Keratinocyte (primary cell): Measurements from ENCODE around the gene TNIP1. TPM values are rescaled to one million over a fixed set of nuclear protein-coding genes. Genes with fewer than 3 reads are reported as not detected.

Source experiments
- DNase-seq: peaks from one replicate; pipeline ENCODE4 v3.0.0-alpha.2; 2011; ENCODE audit warnings: low read depth, missing footprints, low spot score
- FAIRE-seq: peaks from 2 replicates; lab custom pipeline; 2011; peaks lifted over from hg19 to GRCh38; lab: Jason Lieb, UNC
- H2AFZ ChIP-seq: 2 replicates; pipeline ENCODE4 v1.6.0; 2012; ENCODE audit warnings: low read length, control low read depth, inconsistent platforms; ENCODE audit not compliant: control insufficient read depth
- H3K27ac ChIP-seq: 2 replicates; pipeline ENCODE4 v1.5.1; 2011; ENCODE audit warnings: low read length; ENCODE audit not compliant: control insufficient read depth, insufficient read depth
- H3K27me3 ChIP-seq: 3 replicates; pipeline ENCODE4 v1.6.0; 2011; ENCODE audit warnings: low read length; ENCODE audit not compliant: control insufficient read depth, insufficient read depth; ENCODE audit errors: extremely low read depth
- H3K36me3 ChIP-seq, 2 experiments: 2 replicates in 1 of 2; 3 replicates in 1 of 2; pipeline ENCODE4 v1.5.1; 2011; ENCODE audit warnings: low read length in 2 of 2, mild to moderate bottlenecking in 1 of 2; ENCODE audit not compliant: control insufficient read depth in 2 of 2, insufficient read depth in 2 of 2; ENCODE audit errors: extremely low read depth in 1 of 2
- H3K4me1 ChIP-seq: 3 replicates; pipeline ENCODE4 v1.5.1; 2011; ENCODE audit warnings: low read length; ENCODE audit not compliant: control insufficient read depth, insufficient read depth; ENCODE audit errors: extremely low read depth
- H3K4me2 ChIP-seq: 3 replicates; pipeline ENCODE4 v1.6.0; 2011; ENCODE audit warnings: low read depth, low read length; ENCODE audit not compliant: control insufficient read depth, insufficient read depth; ENCODE audit errors: extremely low read depth
- H3K4me3 ChIP-seq, 3 experiments: fragments of 200-600 bp in 1 of 3; sonication (generic) in 1 of 3; 2 replicates in 2 of 3; 3 replicates in 1 of 3; pipeline ENCODE4 v1.5.1; 2011 to 2016; ENCODE audit warnings: low read length in 3 of 3, mild to moderate bottlenecking in 3 of 3, control low read depth in 2 of 3, inconsistent platforms in 1 of 3, low read depth in 1 of 3, mixed read lengths in 1 of 3, mixed run types in 1 of 3, moderate library complexity in 1 of 3; ENCODE audit not compliant: control insufficient read depth in 2 of 3, insufficient read depth in 2 of 3; ENCODE audit errors: extremely low read depth in 1 of 3
- H3K79me2 ChIP-seq: 2 replicates; pipeline ENCODE4 v1.6.0; 2012; ENCODE audit warnings: low read length; ENCODE audit not compliant: control insufficient read depth, insufficient read depth
- H3K9ac ChIP-seq: 3 replicates; pipeline ENCODE4 v1.6.0; 2011; ENCODE audit warnings: low read length; ENCODE audit not compliant: control insufficient read depth, insufficient read depth; ENCODE audit errors: extremely low read depth
- H3K9me1 ChIP-seq: 3 replicates; pipeline ENCODE4 v1.6.0; 2011; ENCODE audit warnings: low read length; ENCODE audit not compliant: control insufficient read depth, insufficient read depth; ENCODE audit errors: extremely low read depth
- H3K9me3 ChIP-seq: 2 replicates; pipeline ENCODE4 v1.5.1; 2012; ENCODE audit warnings: low read depth, low read length; ENCODE audit not compliant: control insufficient read depth
- H4K20me1 ChIP-seq: 3 replicates; pipeline ENCODE4 v1.6.0; 2011; ENCODE audit warnings: low read length; ENCODE audit not compliant: control insufficient read depth, insufficient read depth; ENCODE audit errors: extremely low read depth
- CTCF ChIP-seq, 3 experiments: IDR thresholded peaks in 1 of 3; conservative IDR thresholded peaks in 1 of 3; optimal IDR thresholded peaks in 1 of 3; 2 replicates in 2 of 3; 3 replicates in 1 of 3; pipeline versions ENCODE3 to v1.5.1; 2011; ENCODE audit warnings: low read length in 3 of 3, mild to moderate bottlenecking in 3 of 3, moderate library complexity in 2 of 3, control low read depth in 1 of 3, inconsistent platforms in 1 of 3; ENCODE audit not compliant: insufficient read depth in 2 of 3; ENCODE audit errors: extremely low read depth in 1 of 3
- EZH2 ChIP-seq: IDR thresholded peaks from one replicate; pipeline ENCODE4 v1.6.1; 2012; ENCODE audit warnings: inconsistent platforms, mild to moderate bottlenecking, low read length, moderate library complexity
- dilution Hi-C: fragments of 300-500 bp; cut with MboI; formaldehyde crosslinking; loops from one replicate; pipeline ENCODE4 v1.7.0; 2020; ENCODE audit warnings: low sequenced_read_pairs; ENCODE audit not compliant: extremely low pct_ligation_motif_present
- polyA plus RNA-seq, 5 experiments: library from polyadenylated mRNA; depleted of rRNA in 3 of 5; stranded (reverse) in 3 of 5; stranded (forward) in 1 of 5; unstranded in 1 of 5; fragments of >200 nt; gene quantifications; 1 replicate in 1 of 5; 2 replicates in 3 of 5; 3 replicates in 1 of 5; pipeline versions ENCODE4 v1.2.1 to v1.2.3, GENCODE V29; 2011 to 2012; ENCODE audit warnings: missing spikeins in 2 of 5, low read depth in 1 of 5, low replicate concordance in 1 of 5

Gene TNIP1
- polyA plus RNA-seq, 1 donor (not counting 4 experiments of a cell fraction or from before 2014, with no cell fraction given), result 47.9 TPM

DNA sequence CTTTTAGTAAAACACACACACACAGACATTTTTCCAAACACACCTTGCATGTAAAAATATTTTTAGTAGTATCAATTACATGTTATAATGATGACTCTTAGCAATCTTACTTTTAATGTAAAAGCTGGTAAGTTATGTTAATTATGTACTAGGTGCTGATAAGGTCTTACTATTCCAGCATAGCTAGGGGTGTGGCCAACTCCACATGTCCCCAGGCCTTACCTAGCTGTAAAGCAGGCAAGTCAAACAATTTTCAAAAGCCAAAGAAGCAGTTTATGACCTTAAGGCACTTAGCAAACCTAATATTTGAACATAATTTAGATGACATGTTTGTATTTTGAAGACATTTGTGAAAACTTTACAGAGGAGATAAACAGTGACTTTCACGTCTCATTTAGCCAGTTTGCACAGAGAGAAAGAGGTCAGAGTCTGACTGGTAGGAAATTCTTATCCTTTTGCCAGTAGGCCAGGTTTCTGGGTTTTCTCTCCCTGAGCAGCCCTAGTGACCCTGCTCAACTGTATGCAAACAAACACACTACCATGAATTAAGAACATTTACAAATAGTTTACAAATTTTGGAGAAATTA is 86.9 kb downstream of the TNIP1 start:
- no peak overlapping the region for H3K4me3 ChIP-seq
- no peak overlapping the region for H3K4me2 ChIP-seq
- TF ChIP-seq CTCF (optimal IDR thresholded peaks at IDR 0.05 in 1 of 3, IDR thresholded peaks at IDR 0.05 in 1 of 3, conservative IDR thresholded peaks at IDR 0.05 in 1 of 3; ENCODE audit: extremely low read depth in 1 of 3, insufficient read depth in 2 of 3, low read length in 3 of 3) (no peak), EZH2 (no peak)
- H3K9me1 ChIP-seq, result no peaks in the 10 kb centered on the region
- DNase-seq (no peak), FAIRE-seq (no peak)
- no peak overlapping the region for H2AFZ ChIP-seq
- no peaks in the 10 kb centered on the region for H3K4me1 ChIP-seq
- dilution Hi-C loops, result no loop called here
- no peak overlapping the region for H3K27ac ChIP-seq
- H3K79me2 ChIP-seq, result no peaks in the 10 kb centered on the region
- no peaks in the 10 kb centered on the region for H3K27me3 ChIP-seq
- H3K36me3 ChIP-seq, result no peaks in the 10 kb centered on the region
- H3K9ac ChIP-seq, result no peak overlapping the region
- H3K9me3 ChIP-seq, result no peaks in the 10 kb centered on the region
- no peaks in the 10 kb centered on the region for H4K20me1 ChIP-seq

- no peak overlapping the region for H3K4me2 ChIP-seq
- DNase-seq, result no peak
- no peak overlapping the region for H2AFZ ChIP-seq
- H3K79me2 ChIP-seq, result no peaks in the 10 kb centered on the region
- no peak overlapping the region for H3K4me3 ChIP-seq
- H3K9me1 ChIP-seq, result no peaks in the 10 kb centered on the region
- no peaks in the 10 kb centered on the region for H3K9me3 ChIP-seq
- no peaks in the 10 kb centered on the region for H3K4me1 ChIP-seq
- no peaks in the 10 kb centered on the region for H3K36me3 ChIP-seq
- TF ChIP-seq CTCF (optimal IDR thresholded peaks at IDR 0.05 in 1 of 3, IDR thresholded peaks at IDR 0.05 in 1 of 3, conservative IDR thresholded peaks at IDR 0.05 in 1 of 3; ENCODE audit: extremely low read depth in 1 of 3, insufficient read depth in 2 of 3, low read length in 3 of 3) (no peak), EZH2 (no peak)
- no peak overlapping the region for H3K9ac ChIP-seq
- dilution Hi-C loops, result no loop called here
- no peaks in the 10 kb centered on the region for H4K20me1 ChIP-seq
- H3K27me3 ChIP-seq, result no peaks in the 10 kb centered on the region
- no peak overlapping the region for H3K27ac ChIP-seq
- FAIRE-seq, result no peak
Observed at GRCh38 chr5:150993422-150993821, 87.4 kb downstream of the TNIP1 start.
